HepG2 (cell line): Measurements from ENCODE around the gene TOX2. TPM values are rescaled to one million over a fixed set of nuclear protein-coding genes. Genes with fewer than 3 reads are reported as not detected.

ENCODE experiments used
- KMT2B ChIP-seq: IDR thresholded peaks from 2 replicates; pipeline ENCODE4 v1.6.1; 2016; ENCODE audit warnings: missing genetic modification reagents, missing compliant biosample characterization
- MED1 ChIP-seq: sonication (generic); formaldehyde crosslinking; IDR thresholded peaks from 2 replicates; pipeline ENCODE4 v1.4.0; 2020; ENCODE audit warnings: missing genetic modification reagents
- TRIM24 ChIP-seq: sonication (generic); formaldehyde crosslinking; IDR thresholded peaks from 2 replicates; pipeline ENCODE4 v1.8.0; 2022; ENCODE audit warnings: mild to moderate bottlenecking, missing genetic modification reagents
- ZBTB40 ChIP-seq, 2 experiments: fragments of 450-650 bp in 1 of 2; sonication (generic) in 1 of 2; formaldehyde crosslinking in 1 of 2; IDR thresholded peaks; 2 replicates each; pipeline versions ENCODE4 v1.6.1 to v1.8.0; 2016 to 2022; ENCODE audit warnings: antibody characterized with exemption in 1 of 2, mild to moderate bottlenecking in 1 of 2, missing genetic modification reagents in 1 of 2
- ZFX ChIP-seq: sonication (generic); formaldehyde crosslinking; IDR thresholded peaks from 2 replicates; pipeline ENCODE4 v1.4.0; 2020; ENCODE audit warnings: mild to moderate bottlenecking, low read depth, missing genetic modification reagents, moderate library complexity
- ZNF281 ChIP-seq: sonication (generic); formaldehyde crosslinking; IDR thresholded peaks from 2 replicates; pipeline ENCODE4 v1.4.0; 2020; ENCODE audit warnings: missing genetic modification reagents, borderline replicate concordance
- polyA plus RNA-seq, 8 experiments: library from polyadenylated mRNA; depleted of rRNA in 3 of 8; stranded (reverse) in 7 of 8; unstranded in 1 of 8; fragments of >200 nt; fragmentation: Illumina TruSeq in 4 of 8; extraction: Trizol in 4 of 8; gene quantifications; 2 replicates each; pipeline versions ENCODE4 v1.2.1 to v1.2.3, GENCODE V29; 2011 to 2016; ENCODE audit warnings: low read depth in 4 of 8, missing spikeins in 1 of 8, mixed read lengths in 1 of 8; ENCODE audit not compliant: insufficient read depth in 1 of 8
- total RNA-seq, 5 experiments: library from RNA; depleted of rRNA; stranded (reverse); fragments of >200 nt; fragmentation: Illumina TruSeq; extraction: Trizol; gene quantifications; 2 replicates each; pipeline ENCODE4 v1.2.3, GENCODE V29; 2016; ENCODE audit warnings: low read depth in 1 of 5
- TF ChIP-seq, protein P1 (sequence below): sonication (generic); formaldehyde crosslinking; IDR thresholded peaks from 2 replicates; pipeline ENCODE4 v1.5.1; 2020; ENCODE audit warnings: mild to moderate bottlenecking, missing genetic modification reagents, moderate library complexity
- TF ChIP-seq, protein P2 (sequence below): sonication (generic); formaldehyde crosslinking; IDR thresholded peaks from 2 replicates; pipeline ENCODE4 v1.9.0; 2021; ENCODE audit warnings: missing genetic modification reagents, mild to moderate bottlenecking, borderline replicate concordance
- TF ChIP-seq, protein P3 (sequence below): sonication (generic); formaldehyde crosslinking; IDR thresholded peaks from 2 replicates; pipeline ENCODE4 v1.5.0; 2020; ENCODE audit warnings: missing genetic modification reagents

The TOX2 gene
- total and polyA plus RNA-seq, 2 of the 13 experiments (the other 11 are each of a cell fraction or from before 2014, with no cell fraction given): not detected

DNA sequence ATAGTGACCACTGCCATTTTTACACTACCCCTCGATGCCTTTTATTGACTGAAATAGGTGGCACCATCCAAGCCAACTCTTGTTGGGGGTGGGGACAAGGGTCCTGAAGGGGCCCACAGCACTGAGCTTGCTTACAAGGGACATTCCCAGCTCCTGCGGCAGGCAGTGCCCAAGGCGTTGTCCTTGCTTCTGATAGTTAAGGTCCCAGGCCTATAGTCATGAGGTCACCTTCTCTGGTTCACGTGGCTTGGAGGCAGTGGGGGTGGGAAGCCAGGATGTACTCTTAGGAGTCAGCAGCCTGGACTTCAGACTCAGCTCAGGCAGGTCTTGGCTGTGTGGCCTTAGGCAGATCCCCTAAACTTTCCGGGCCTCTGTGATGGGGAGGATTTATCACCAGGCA lies 48.6 kb downstream of the TOX2 start (continued):
- TF ChIP-seq ZBTB40 (IDR thresholded peaks at IDR 0.05) (no peak), ZBTB40 (CRISPR knock-in tag; IDR thresholded peaks at IDR 0.05) (0 out of 2 replicates have a peak, but pooled peaks have one; percentile 27), ZFX (CRISPR knock-in tag) (peak; percentile 52), ZNF281 (CRISPR knock-in tag) (peak; percentile 56; the same call in 1 of the 2 replicates), TRIM24 (CRISPR knock-in tag) (peak; percentile 87; the same call in 1 of the 2 replicates), MED1 (peak; percentile 47), KMT2B (CRISPR knock-in tag) (no peak)
- TF ChIP-seq, protein P1, sequence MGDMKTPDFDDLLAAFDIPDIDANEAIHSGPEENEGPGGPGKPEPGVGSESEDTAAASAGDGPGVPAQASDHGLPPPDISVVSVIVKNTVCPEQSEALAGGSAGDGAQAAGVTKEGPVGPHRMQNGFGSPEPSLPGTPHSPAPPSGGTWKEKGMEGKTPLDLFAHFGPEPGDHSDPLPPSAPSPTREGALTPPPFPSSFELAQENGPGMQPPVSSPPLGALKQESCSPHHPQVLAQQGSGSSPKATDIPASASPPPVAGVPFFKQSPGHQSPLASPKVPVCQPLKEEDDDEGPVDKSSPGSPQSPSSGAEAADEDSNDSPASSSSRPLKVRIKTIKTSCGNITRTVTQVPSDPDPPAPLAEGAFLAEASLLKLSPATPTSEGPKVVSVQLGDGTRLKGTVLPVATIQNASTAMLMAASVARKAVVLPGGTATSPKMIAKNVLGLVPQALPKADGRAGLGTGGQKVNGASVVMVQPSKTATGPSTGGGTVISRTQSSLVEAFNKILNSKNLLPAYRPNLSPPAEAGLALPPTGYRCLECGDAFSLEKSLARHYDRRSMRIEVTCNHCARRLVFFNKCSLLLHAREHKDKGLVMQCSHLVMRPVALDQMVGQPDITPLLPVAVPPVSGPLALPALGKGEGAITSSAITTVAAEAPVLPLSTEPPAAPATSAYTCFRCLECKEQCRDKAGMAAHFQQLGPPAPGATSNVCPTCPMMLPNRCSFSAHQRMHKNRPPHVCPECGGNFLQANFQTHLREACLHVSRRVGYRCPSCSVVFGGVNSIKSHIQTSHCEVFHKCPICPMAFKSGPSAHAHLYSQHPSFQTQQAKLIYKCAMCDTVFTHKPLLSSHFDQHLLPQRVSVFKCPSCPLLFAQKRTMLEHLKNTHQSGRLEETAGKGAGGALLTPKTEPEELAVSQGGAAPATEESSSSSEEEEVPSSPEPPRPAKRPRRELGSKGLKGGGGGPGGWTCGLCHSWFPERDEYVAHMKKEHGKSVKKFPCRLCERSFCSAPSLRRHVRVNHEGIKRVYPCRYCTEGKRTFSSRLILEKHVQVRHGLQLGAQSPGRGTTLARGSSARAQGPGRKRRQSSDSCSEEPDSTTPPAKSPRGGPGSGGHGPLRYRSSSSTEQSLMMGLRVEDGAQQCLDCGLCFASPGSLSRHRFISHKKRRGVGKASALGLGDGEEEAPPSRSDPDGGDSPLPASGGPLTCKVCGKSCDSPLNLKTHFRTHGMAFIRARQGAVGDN (CRISPR knock-in tag): peak; percentile 44
- TF ChIP-seq, protein P2, sequence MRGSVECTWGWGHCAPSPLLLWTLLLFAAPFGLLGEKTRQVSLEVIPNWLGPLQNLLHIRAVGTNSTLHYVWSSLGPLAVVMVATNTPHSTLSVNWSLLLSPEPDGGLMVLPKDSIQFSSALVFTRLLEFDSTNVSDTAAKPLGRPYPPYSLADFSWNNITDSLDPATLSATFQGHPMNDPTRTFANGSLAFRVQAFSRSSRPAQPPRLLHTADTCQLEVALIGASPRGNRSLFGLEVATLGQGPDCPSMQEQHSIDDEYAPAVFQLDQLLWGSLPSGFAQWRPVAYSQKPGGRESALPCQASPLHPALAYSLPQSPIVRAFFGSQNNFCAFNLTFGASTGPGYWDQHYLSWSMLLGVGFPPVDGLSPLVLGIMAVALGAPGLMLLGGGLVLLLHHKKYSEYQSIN (CRISPR knock-in tag): no peak
- TF ChIP-seq, protein P3, sequence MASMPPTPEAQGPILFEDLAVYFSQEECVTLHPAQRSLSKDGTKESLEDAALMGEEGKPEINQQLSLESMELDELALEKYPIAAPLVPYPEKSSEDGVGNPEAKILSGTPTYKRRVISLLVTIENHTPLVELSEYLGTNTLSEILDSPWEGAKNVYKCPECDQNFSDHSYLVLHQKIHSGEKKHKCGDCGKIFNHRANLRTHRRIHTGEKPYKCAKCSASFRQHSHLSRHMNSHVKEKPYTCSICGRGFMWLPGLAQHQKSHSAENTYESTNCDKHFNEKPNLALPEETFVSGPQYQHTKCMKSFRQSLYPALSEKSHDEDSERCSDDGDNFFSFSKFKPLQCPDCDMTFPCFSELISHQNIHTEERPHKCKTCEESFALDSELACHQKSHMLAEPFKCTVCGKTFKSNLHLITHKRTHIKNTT (CRISPR knock-in tag): no peak
